Activated CD4-positive, alpha-beta memory T cell treated with anti-CD3 and anti-CD28 coated beads, Interleukin-2, amount 10 ng/mL, durations not matched to agents 7 days and 5 days (primary cell): ENCODE results near the gene ABCA5. TPM values are rescaled to one million over a fixed set of nuclear protein-coding genes. Genes with fewer than 3 reads are reported as not detected.

Source experiments
- CTCF ChIA-PET: fragments of 350-600 bp; sonication (Branson Sonifier 250); formaldehyde crosslinking; loops from one replicate; lab custom pipeline; 2021; ENCODE audit warnings: antibody characterized with exemption, inconsistent platforms; lab: Charles Lee
- POLR2A ChIA-PET: fragments of 350-600 bp; sonication (Branson Sonifier 250); formaldehyde crosslinking; loops from one replicate; lab custom pipeline; 2021; ENCODE audit warnings: antibody characterized with exemption; lab: Charles Lee
- DNase-seq: peaks from one replicate; pipeline ENCODE4 v3.0.0-alpha.2; 2020
- H3K27ac Mint-ChIP-seq: one replicate; pipeline ENCODE4 v1.8.0; 2021; ENCODE audit warnings: mild to moderate bottlenecking, mixed read lengths
- H3K27me3 Mint-ChIP-seq: one replicate; pipeline ENCODE4 v1.8.0; 2021; ENCODE audit warnings: mixed read lengths
- H3K36me3 Mint-ChIP-seq: one replicate; pipeline ENCODE4 v1.8.0; 2021; ENCODE audit warnings: low read depth, mixed read lengths
- H3K4me1 Mint-ChIP-seq: one replicate; pipeline ENCODE4 v1.8.0; 2021; ENCODE audit warnings: mixed read lengths
- H3K4me3 Mint-ChIP-seq: one replicate; pipeline ENCODE4 v1.8.0; 2021; ENCODE audit warnings: mild to moderate bottlenecking, mixed read lengths
- H3K9me3 Mint-ChIP-seq: one replicate; pipeline ENCODE4 v1.8.0; 2021; ENCODE audit warnings: mixed read lengths
- total RNA-seq, 2 experiments: library from RNA; stranded (reverse); gene quantifications; one replicate each; pipeline ENCODE4 v1.2.3, GENCODE V29; 2021

Gene ABCA5
- total RNA-seq, 2 experiments from 2014 or later = 16.5 to 18.2 TPM

- Mint-ChIP-seq H3K27me3 (peaks cover 4% of the 10 kb centered on the region), H3K36me3 (no peaks in the 10 kb centered on the region), H3K4me1 (no peaks in the 10 kb centered on the region), H3K27ac (no peak overlapping the region), H3K4me3 (no peak overlapping the region), H3K9me3 (no peaks in the 10 kb centered on the region)
- POLR2A ChIA-PET = no interaction called here
- CTCF ChIA-PET = no interaction called here
- no peak for DNase-seq
Observed at GRCh38 chr17:69344939-69345338, 18.0 kb upstream of the ABCA5 start.

- Mint-ChIP-seq H3K4me3 (no peak overlapping the region), H3K36me3 (no peaks in the 10 kb centered on the region), H3K9me3 (no peaks in the 10 kb centered on the region), H3K27ac (no peak overlapping the region), H3K4me1 (no peaks in the 10 kb centered on the region), H3K27me3 (peaks cover 4% of the 10 kb centered on the region)
- DNase-seq = no peak
- POLR2A ChIA-PET = no interaction called here
- CTCF ChIA-PET = no interaction called here
Observed at GRCh38 chr17:69342896-69343644, 16.1 kb upstream of the ABCA5 start.

GRCh38 chr17:69339937-69340336 is 13.0 kb upstream of the ABCA5 start:
- Mint-ChIP-seq H3K36me3 (no peaks in the 10 kb centered on the region), H3K4me1 (peaks cover 3% of the 10 kb centered on the region), H3K27ac (no peak overlapping the region), H3K4me3 (no peak overlapping the region), H3K27me3 (peaks cover 4% of the 10 kb centered on the region), H3K9me3 (no peaks in the 10 kb centered on the region)
- POLR2A ChIA-PET = interaction anchor here (1.1 kb wide), 1 partner anchor 13 kb away, joined by 3 read pairs; the partner anchor contains the start of gene ABCA5
- no peak for DNase-seq
- CTCF ChIA-PET = no interaction called here

- Mint-ChIP-seq H3K4me3 (no peak overlapping the region), H3K4me1 (peaks cover 3% of the 10 kb centered on the region), H3K27ac (no peak overlapping the region), H3K9me3 (no peaks in the 10 kb centered on the region), H3K27me3 (peaks cover 18% of the 10 kb centered on the region), H3K36me3 (no peaks in the 10 kb centered on the region)
- DNase-seq = no peak
- ChIA-PET POLR2A (no interaction called here), CTCF (no interaction called here)
Observed at GRCh38 chr17:69336996-69337395, 10.1 kb upstream of the ABCA5 start.

GRCh38 chr17:69336580-69336979 is 9.6 kb upstream of the ABCA5 start:
- Mint-ChIP-seq H3K9me3 (no peaks in the 10 kb centered on the region), H3K27ac (no peak overlapping the region), H3K4me3 (no peak overlapping the region), H3K36me3 (no peaks in the 10 kb centered on the region), H3K27me3 (peaks cover 21% of the 10 kb centered on the region), H3K4me1 (peaks cover 3% of the 10 kb centered on the region)
- ChIA-PET CTCF (no interaction called here), POLR2A (no interaction called here)
- DNase-seq = no peak

GRCh38 chr17:69335058-69335457 is 8.1 kb upstream of the ABCA5 start:
- CTCF ChIA-PET = interaction anchor here (0.8 to 2.2 kb wide), 5 partner anchors 9 to 189 kb away, joined by 5 to 20 read pairs (median 5); partner anchors contain the start of gene ABCA5
- H3K36me3 Mint-ChIP-seq = no peaks in the 10 kb centered on the region
- H3K9me3 Mint-ChIP-seq = no peaks in the 10 kb centered on the region
- no peak overlapping the region for H3K27ac Mint-ChIP-seq
- POLR2A ChIA-PET = interaction anchor here (1.9 kb wide), 1 partner anchor 8 kb away, joined by 9 read pairs; the partner anchor contains the start of gene ABCA5
- H3K4me3 Mint-ChIP-seq = no peak overlapping the region
- peaks cover 25% of the 10 kb centered on the region for H3K27me3 Mint-ChIP-seq
- DNase-seq = no peak
- peaks cover 3% of the 10 kb centered on the region for H3K4me1 Mint-ChIP-seq

- H3K4me1 Mint-ChIP-seq = peaks cover 3% of the 10 kb centered on the region
- H3K9me3 Mint-ChIP-seq = no peaks in the 10 kb centered on the region
- peaks cover 22% of the 10 kb centered on the region for H3K27me3 Mint-ChIP-seq
- POLR2A ChIA-PET = no interaction called here
- no peak for DNase-seq
- no peaks in the 10 kb centered on the region for H3K36me3 Mint-ChIP-seq
- no peak overlapping the region for H3K4me3 Mint-ChIP-seq
- CTCF ChIA-PET = interaction anchor here (0.8 kb wide), 1 partner anchor 61 kb away, joined by 5 read pairs; no protein-coding TSS in a partner anchor
- H3K27ac Mint-ChIP-seq = no peak overlapping the region
Observed at GRCh38 chr17:69333561-69333960, 6.6 kb upstream of the ABCA5 start.

GRCh38 chr17:69331756-69332155 is 4.8 kb upstream of the ABCA5 start:
- Mint-ChIP-seq H3K4me3 (no peak overlapping the region), H3K27me3 (peaks cover 22% of the 10 kb centered on the region), H3K4me1 (peaks cover 14% of the 10 kb centered on the region), H3K9me3 (no peaks in the 10 kb centered on the region), H3K36me3 (no peaks in the 10 kb centered on the region), H3K27ac (no peak overlapping the region)
- POLR2A ChIA-PET = no interaction called here
- DNase-seq = no peak
- CTCF ChIA-PET = interaction anchor here (0.7 kb wide), 1 partner anchor 191 kb away, joined by 3 read pairs; no protein-coding TSS in a partner anchor

- H3K9me3 Mint-ChIP-seq = no peaks in the 10 kb centered on the region
Observed at GRCh38 chr17:69326377-69327059, 415 bp downstream of the ABCA5 start.

GRCh38 chr17:69325518-69326376 is 1.2 kb downstream of the ABCA5 start:
- Mint-ChIP-seq H3K27me3 (peaks cover 2% of the 10 kb centered on the region), H3K9me3 (no peaks in the 10 kb centered on the region), H3K4me1 (peaks cover 26% of the 10 kb centered on the region), H3K27ac (no peak overlapping the region), H3K36me3 (no peaks in the 10 kb centered on the region), H3K4me3 (peak overlapping the region; percentile 96)
- ChIA-PET POLR2A (interaction anchor here (0.6 to 3.0 kb wide), 7 partner anchors 9 to 104 kb away, joined by 3 to 12 read pairs (median 5); partner anchors contain the start of gene MAP2K6), CTCF (interaction anchor here (0.6 to 2.4 kb wide), 7 partner anchors 9 to 1144 kb away, joined by 3 to 10 read pairs (median 4); partner anchors contain the start of gene MAP2K6)
- no peak for DNase-seq

More at GRCh38 chr17:69326377-69327059, 415 bp downstream of the ABCA5 start:
- ChIA-PET CTCF (interaction anchor here (0.6 to 2.4 kb wide), 5 partner anchors 9 to 1145 kb away, joined by 3 to 10 read pairs (median 9); partner anchors contain the start of gene MAP2K6), POLR2A (interaction anchor here (0.8 to 3.0 kb wide), 11 partner anchors 8 to 94 kb away, joined by 3 to 15 read pairs (median 4); partner anchors contain the start of gene MAP2K6)
- H3K27me3 Mint-ChIP-seq = peaks cover 7% of the 10 kb centered on the region
- peaks cover 26% of the 10 kb centered on the region for H3K4me1 Mint-ChIP-seq
- peak overlapping the region; percentile 89 for H3K27ac Mint-ChIP-seq
- H3K36me3 Mint-ChIP-seq = no peaks in the 10 kb centered on the region
- no peak for DNase-seq
- peak overlapping the region; percentile 96 for H3K4me3 Mint-ChIP-seq

- H3K4me1 Mint-ChIP-seq = peaks cover 26% of the 10 kb centered on the region
- no peaks in the 10 kb centered on the region for H3K36me3 Mint-ChIP-seq
- ChIA-PET POLR2A (no interaction called here), CTCF (no interaction called here)
- H3K27me3 Mint-ChIP-seq = peaks cover 2% of the 10 kb centered on the region
- no peak overlapping the region for H3K27ac Mint-ChIP-seq
- no peak for DNase-seq
- H3K9me3 Mint-ChIP-seq = no peaks in the 10 kb centered on the region
- H3K4me3 Mint-ChIP-seq = no peak overlapping the region
Observed at GRCh38 chr17:69323806-69324205, 3.1 kb downstream of the ABCA5 start.

GRCh38 chr17:69320908-69321238 is 6.1 kb downstream of the ABCA5 start:
- CTCF ChIA-PET = no interaction called here
- Mint-ChIP-seq H3K27me3 (peaks cover 1% of the 10 kb centered on the region), H3K36me3 (no peaks in the 10 kb centered on the region), H3K4me1 (peaks cover 8% of the 10 kb centered on the region), H3K9me3 (no peaks in the 10 kb centered on the region), H3K27ac (no peak overlapping the region), H3K4me3 (no peak overlapping the region)
- no peak for DNase-seq
- POLR2A ChIA-PET = no interaction called here
